Measurements from ENCODE around the gene ABHD5. TPM values are rescaled to one million over a fixed set of nuclear protein-coding genes. Genes with fewer than 3 reads are reported as not detected.
A peak's percentile ranks its signal among the peaks of the same experiment; 100 is the strongest.

ABHD5 gene
- total and polyA plus RNA-seq, 10 of the 15 experiments (the other 5 are each of a cell fraction or from before 2014, with no cell fraction given): 5.5 to 24.4 (median 9.5) TPM

- no peaks in the 10 kb centered on the region for H3K9me3 ChIP-seq (replicated peaks; ENCODE audit: control insufficient read depth, insufficient read depth, low read length)
- TF ChIP-seq MTA2 (IDR thresholded peaks at IDR 0.05; ENCODE audit: low read depth): no peak
- no peak for TF ChIP-seq MEF2B (IDR thresholded peaks at IDR 0.05; ENCODE audit: partially characterized antibody, poor library complexity, severe bottlenecking)
- peak; percentile 73 for TF ChIP-seq SMAD1 (IDR thresholded peaks at IDR 0.05; ENCODE audit: low read depth, partially characterized antibody)
- TF ChIP-seq ATF3 (IDR thresholded peaks at IDR 0.05; ENCODE audit: borderline replicate concordance, extremely low read depth, low read depth, low read length): no peak
- TF ChIP-seq SMC3 (IDR thresholded peaks at IDR 0.05; ENCODE audit: borderline replicate concordance, low read length): peak; percentile 78
- TF ChIP-seq CTCF (IDR thresholded peaks at IDR 0.05 in 2 of 3, conservative IDR thresholded peaks at IDR 0.05 in 1 of 3; ENCODE audit: control insufficient read depth in 2 of 3, extremely low read depth in 1 of 3, insufficient read depth in 1 of 3, low read depth in 3 of 3, low read length in 3 of 3): peak; percentile 72 to 95 (median 93)
- peak; percentile 62 for TF ChIP-seq YY1 (IDR thresholded peaks at IDR 0.05; ENCODE audit: low read depth, low read length)
- TF ChIP-seq CHD2 (IDR thresholded peaks at IDR 0.05; ENCODE audit: borderline replicate concordance, low read depth, low read length): no peak
- TF ChIP-seq ZBTB11 (CRISPR knock-in tag; IDR thresholded peaks at IDR 0.05): no peak
- TF ChIP-seq JUND (IDR thresholded peaks at IDR 0.05; ENCODE audit: low read depth, low read length): no peak
- TF ChIP-seq IKZF1 (conservative IDR thresholded peaks at IDR 0.05): no peak
- 0 out of 2 replicates have a peak, but pooled peaks have one; percentile 26 for TF ChIP-seq SPI1 (IDR thresholded peaks at IDR 0.05; ENCODE audit: borderline replicate concordance, insufficient read depth, low read depth, low read length)
- peak; percentile 57 for TF ChIP-seq RAD21 (IDR thresholded peaks at IDR 0.05; ENCODE audit: insufficient read depth, low read depth, low read length)
- TF ChIP-seq ZBED1 (IDR thresholded peaks at IDR 0.05; ENCODE audit: borderline replicate concordance): no peak
- no peak for TF ChIP-seq IRF5 (IDR thresholded peaks at IDR 0.05; ENCODE audit: borderline replicate concordance)
- BruUV-seq (replicated peaks): no TSS peak
- no peak overlapping the region for H3K9ac ChIP-seq (ENCODE audit: control insufficient read depth, insufficient read depth, low read length)
- FAIRE-seq: peak; percentile 35
- no peaks in the 10 kb centered on the region; a peak in 3 of 4 replicates for H3K27me3 ChIP-seq (replicated peaks in 1 of 2; ENCODE audit: control insufficient read depth in 2 of 2, insufficient read depth in 2 of 2, low read length in 1 of 2)
- H4K20me1 ChIP-seq (ENCODE audit: control insufficient read depth, insufficient read depth): no peaks in the 10 kb centered on the region
- no peaks in the 10 kb centered on the region for H3K4me1 ChIP-seq (ENCODE audit: control insufficient read depth, insufficient read depth, low read length)
- peak overlapping the region; percentile 34 for H2AFZ ChIP-seq (ENCODE audit: control insufficient read depth, low read depth, low read length)
- no peak overlapping the region for H3K27ac ChIP-seq (ENCODE audit: control insufficient read depth, insufficient read depth)
- peak; percentile 84 for ATAC-seq
- no peaks in the 10 kb centered on the region for H3K36me3 ChIP-seq (ENCODE audit: control insufficient read depth in 2 of 2, insufficient read depth in 2 of 2, low read length in 1 of 2)
- ChIA-PET CTCF (interaction anchor here (0.6 to 3.8 kb wide), 13 partner anchors 9 to 468 kb away, joined by 3 to 24 read pairs (median 4); no protein-coding TSS in a partner anchor), RAD21 (ENCODE audit: unreplicated experiment) (interaction anchor here (1.1 kb wide), 1 partner anchor 429 kb away, joined by 5 read pairs; no protein-coding TSS in a partner anchor), POLR2A (no interaction called here), SMC1A (ENCODE audit: uncharacterized antibody, unreplicated experiment) (interaction anchor here (0.8 to 1.6 kb wide), 5 partner anchors 345 to 431 kb away, joined by 3 to 6 read pairs (median 4); no protein-coding TSS in a partner anchor)
- WGBS (ENCODE audit: insufficient coverage, insufficient replicate concordance, low lambda C conversion rate, missing lambda C conversion rate): 24% methylated on average over 22 of the region's 22 CpGs
- intact Hi-C loops (cut with micrococcal nuclease; ENCODE audit: unreplicated experiment) (loop anchor here (1.0 to 10.0 kb wide), 2 partner anchors 226 to 429 kb away; no protein-coding TSS in a partner anchor), in situ Hi-C loops (cut with MboI) (loop anchor here (5.0 kb wide), 1 partner anchor 428 kb away; no protein-coding TSS in a partner anchor)
- H3K79me2 ChIP-seq (ENCODE audit: control insufficient read depth, insufficient read depth, low read length): no peaks in the 10 kb centered on the region
- no peak overlapping the region for H3K4me2 ChIP-seq (ENCODE audit: control insufficient read depth, insufficient read depth)
- DNase-seq (ENCODE audit: low read depth, low spot score): peak; percentile 15
- no peak overlapping the region for H3K4me3 ChIP-seq
Measured at GRCh38 chr3:43769097-43769884, 78.6 kb downstream of the ABHD5 start.

Measured in GM12878 (cell line).